K562 (cell line): Measurements from ENCODE around the gene ZNF761. TPM values are rescaled to one million over a fixed set of nuclear protein-coding genes. Genes with fewer than 3 reads are reported as not detected.

ENCODE experiments used
- CHCHD3 ChIP-seq: fragments of 250-450 bp; sonication (Bioruptor Pico); IDR thresholded peaks from 2 replicates; pipeline ENCODE4 v2.1.2; 2022; ENCODE audit warnings: mild to moderate bottlenecking
- HIVEP1 ChIP-seq: fragments of 250-450 bp; sonication (Bioruptor Pico); IDR thresholded peaks from 2 replicates; pipeline ENCODE4 v1.4.0; 2020; ENCODE audit warnings: mild to moderate bottlenecking
- NRF1 ChIP-seq, 2 experiments: fragments of 450-650 bp; IDR thresholded peaks in 1 of 2; conservative IDR thresholded peaks in 1 of 2; 2 replicates each; pipeline ENCODE4 v1.6.1; 2014; ENCODE audit warnings: mild to moderate bottlenecking in 2 of 2
- RBM17 ChIP-seq: fragments of 200-400 bp; formaldehyde crosslinking; IDR thresholded peaks from 2 replicates; pipeline ENCODE4 v1.6.1; 2017; ENCODE audit warnings: low read depth, mild to moderate bottlenecking, low read length, borderline replicate concordance
- SMAD4 ChIP-seq: fragments of 250-450 bp; sonication (Bioruptor Pico); conservative IDR thresholded peaks from 2 replicates; pipeline ENCODE4 v1.8.0; 2021; ENCODE audit warnings: inconsistent platforms, mild to moderate bottlenecking, moderate library complexity
- SNIP1 ChIP-seq: fragments of 450-650 bp; IDR thresholded peaks from 2 replicates; pipeline ENCODE4 v1.7.1; 2017; ENCODE audit warnings: low read depth, mild to moderate bottlenecking
- TCFL5 ChIP-seq: fragments of 250-450 bp; sonication (Bioruptor Pico); conservative IDR thresholded peaks from 2 replicates; pipeline ENCODE4 v1.6.1; 2021; ENCODE audit warnings: mild to moderate bottlenecking, moderate library complexity, matching md5 sums
- ZNF121 ChIP-seq: sonication (generic); formaldehyde crosslinking; conservative IDR thresholded peaks from 2 replicates; pipeline ENCODE4 v1.8.0; 2022; ENCODE audit warnings: missing genetic modification reagents
- ZNF133 ChIP-seq: fragments of 250-450 bp; sonication (Bioruptor Pico); IDR thresholded peaks from 2 replicates; pipeline ENCODE4 v1.4.0; 2020; ENCODE audit warnings: mild to moderate bottlenecking
- ZNF518B ChIP-seq: fragments of 250-450 bp; sonication (Bioruptor Pico); IDR thresholded peaks from 2 replicates; pipeline ENCODE4 v1.5.0; 2021; ENCODE audit warnings: mild to moderate bottlenecking, moderate library complexity
- ZNF75A ChIP-seq: fragments of 450-650 bp; formaldehyde crosslinking; IDR thresholded peaks from 2 replicates; pipeline ENCODE4 v1.4.0; 2020; ENCODE audit warnings: mild to moderate bottlenecking
- polyA plus RNA-seq, 8 experiments: library from polyadenylated mRNA; depleted of rRNA in 4 of 8; stranded (reverse) in 5 of 8; unstranded in 3 of 8; fragments of >200 nt; fragmentation: Nextera tagmentation in 2 of 8; fragmentation: Illumina TruSeq in 1 of 8; extraction: Ambion mirVana in 2 of 8; extraction: Trizol in 1 of 8; gene quantifications; 2 replicates each; pipeline versions ENCODE4 v1.2.1 to v1.2.3, GENCODE V29; 2011 to 2014; ENCODE audit warnings: inconsistent platforms in 1 of 8, missing spikeins in 1 of 8
- total RNA-seq, 7 experiments: library from RNA; depleted of rRNA in 6 of 7; stranded (reverse); fragments of >200 nt in 6 of 7; fragmentation: Illumina TruSeq in 2 of 7; extraction: Trizol in 2 of 7; gene quantifications; 2 replicates each; pipeline versions ENCODE4 v1.2.1 to v1.2.3, GENCODE V29; 2011 to 2021; ENCODE audit warnings: low replicate concordance in 1 of 7
- TF ChIP-seq, protein P1 (sequence below): fragments of 250-450 bp; sonication (Bioruptor Pico); IDR thresholded peaks from 2 replicates; pipeline ENCODE4 v1.4.0; 2020; ENCODE audit warnings: mild to moderate bottlenecking, moderate library complexity

ZNF761 gene
- total and polyA plus RNA-seq, 9 of the 15 experiments (the other 6 are each of a cell fraction or from before 2014, with no cell fraction given), result 10.3 to 30.2 (median 17.0) TPM

GRCh38 chr19:53394974-53395839, 36.6 kb upstream of the ZNF761 start, which contains the start of gene ZNF765 (continued):
- TF ChIP-seq NRF1 (conservative IDR thresholded peaks at IDR 0.05 in 1 of 2, IDR thresholded peaks at IDR 0.05 in 1 of 2) (peak; percentile 94 to 95), SMAD4 (CRISPR knock-in tag) (no peak), ZNF133 (CRISPR knock-in tag) (no peak), TCFL5 (CRISPR knock-in tag) (no peak), ZNF518B (no peak), ZNF75A (CRISPR knock-in tag) (no peak), SNIP1 (no peak), RBM17 (no peak), HIVEP1 (CRISPR knock-in tag) (no peak), CHCHD3 (CRISPR knock-in tag) (no peak), ZNF121 (CRISPR knock-in tag) (no peak)
- TF ChIP-seq, protein P1, sequence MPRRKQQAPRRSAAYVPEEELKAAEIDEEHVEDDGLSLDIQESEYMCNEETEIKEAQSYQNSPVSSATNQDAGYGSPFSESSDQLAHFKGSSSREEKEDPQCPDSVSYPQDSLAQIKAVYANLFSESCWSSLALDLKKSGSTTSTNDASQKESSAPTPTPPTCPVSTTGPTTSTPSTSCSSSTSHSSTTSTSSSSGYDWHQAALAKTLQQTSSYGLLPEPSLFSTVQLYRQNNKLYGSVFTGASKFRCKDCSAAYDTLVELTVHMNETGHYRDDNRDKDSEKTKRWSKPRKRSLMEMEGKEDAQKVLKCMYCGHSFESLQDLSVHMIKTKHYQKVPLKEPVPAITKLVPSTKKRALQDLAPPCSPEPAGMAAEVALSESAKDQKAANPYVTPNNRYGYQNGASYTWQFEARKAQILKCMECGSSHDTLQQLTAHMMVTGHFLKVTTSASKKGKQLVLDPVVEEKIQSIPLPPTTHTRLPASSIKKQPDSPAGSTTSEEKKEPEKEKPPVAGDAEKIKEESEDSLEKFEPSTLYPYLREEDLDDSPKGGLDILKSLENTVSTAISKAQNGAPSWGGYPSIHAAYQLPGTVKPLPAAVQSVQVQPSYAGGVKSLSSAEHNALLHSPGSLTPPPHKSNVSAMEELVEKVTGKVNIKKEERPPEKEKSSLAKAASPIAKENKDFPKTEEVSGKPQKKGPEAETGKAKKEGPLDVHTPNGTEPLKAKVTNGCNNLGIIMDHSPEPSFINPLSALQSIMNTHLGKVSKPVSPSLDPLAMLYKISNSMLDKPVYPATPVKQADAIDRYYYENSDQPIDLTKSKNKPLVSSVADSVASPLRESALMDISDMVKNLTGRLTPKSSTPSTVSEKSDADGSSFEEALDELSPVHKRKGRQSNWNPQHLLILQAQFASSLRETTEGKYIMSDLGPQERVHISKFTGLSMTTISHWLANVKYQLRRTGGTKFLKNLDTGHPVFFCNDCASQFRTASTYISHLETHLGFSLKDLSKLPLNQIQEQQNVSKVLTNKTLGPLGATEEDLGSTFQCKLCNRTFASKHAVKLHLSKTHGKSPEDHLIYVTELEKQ, result no peak
